GM12874 (cell line): Measurements from ENCODE around the gene RGS7.

Experiments used
- TF ChIP-seq, protein P1 (sequence below): IDR thresholded peaks from 2 replicates; pipeline ENCODE4 v1.5.1; 2011; ENCODE audit warnings: low read depth, mild to moderate bottlenecking, control low read depth, low read length, moderate library complexity; ENCODE audit not compliant: insufficient read depth

Gene RGS7

DNA sequence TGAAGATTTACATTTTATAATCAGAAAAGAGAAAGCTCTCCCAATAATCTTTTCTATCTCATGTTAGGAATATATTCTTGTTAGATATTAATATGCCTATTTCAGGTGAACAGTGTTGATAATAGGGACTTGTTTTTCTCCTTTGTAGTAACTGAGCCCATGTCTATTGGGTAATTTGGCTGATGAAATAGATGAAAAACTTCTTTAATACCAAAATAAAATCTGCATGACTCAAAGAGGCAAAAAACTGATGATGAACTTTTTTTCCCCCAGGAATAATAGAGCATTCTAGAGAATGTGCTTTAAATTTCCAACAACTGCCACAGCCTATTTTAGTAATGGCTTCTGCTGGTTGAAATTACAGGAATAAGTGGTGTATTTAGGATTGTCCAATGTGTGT lies 566.1 kb downstream of the RGS7 start:
- TF ChIP-seq, protein P1, sequence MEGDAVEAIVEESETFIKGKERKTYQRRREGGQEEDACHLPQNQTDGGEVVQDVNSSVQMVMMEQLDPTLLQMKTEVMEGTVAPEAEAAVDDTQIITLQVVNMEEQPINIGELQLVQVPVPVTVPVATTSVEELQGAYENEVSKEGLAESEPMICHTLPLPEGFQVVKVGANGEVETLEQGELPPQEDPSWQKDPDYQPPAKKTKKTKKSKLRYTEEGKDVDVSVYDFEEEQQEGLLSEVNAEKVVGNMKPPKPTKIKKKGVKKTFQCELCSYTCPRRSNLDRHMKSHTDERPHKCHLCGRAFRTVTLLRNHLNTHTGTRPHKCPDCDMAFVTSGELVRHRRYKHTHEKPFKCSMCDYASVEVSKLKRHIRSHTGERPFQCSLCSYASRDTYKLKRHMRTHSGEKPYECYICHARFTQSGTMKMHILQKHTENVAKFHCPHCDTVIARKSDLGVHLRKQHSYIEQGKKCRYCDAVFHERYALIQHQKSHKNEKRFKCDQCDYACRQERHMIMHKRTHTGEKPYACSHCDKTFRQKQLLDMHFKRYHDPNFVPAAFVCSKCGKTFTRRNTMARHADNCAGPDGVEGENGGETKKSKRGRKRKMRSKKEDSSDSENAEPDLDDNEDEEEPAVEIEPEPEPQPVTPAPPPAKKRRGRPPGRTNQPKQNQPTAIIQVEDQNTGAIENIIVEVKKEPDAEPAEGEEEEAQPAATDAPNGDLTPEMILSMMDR: no peak

DNA sequence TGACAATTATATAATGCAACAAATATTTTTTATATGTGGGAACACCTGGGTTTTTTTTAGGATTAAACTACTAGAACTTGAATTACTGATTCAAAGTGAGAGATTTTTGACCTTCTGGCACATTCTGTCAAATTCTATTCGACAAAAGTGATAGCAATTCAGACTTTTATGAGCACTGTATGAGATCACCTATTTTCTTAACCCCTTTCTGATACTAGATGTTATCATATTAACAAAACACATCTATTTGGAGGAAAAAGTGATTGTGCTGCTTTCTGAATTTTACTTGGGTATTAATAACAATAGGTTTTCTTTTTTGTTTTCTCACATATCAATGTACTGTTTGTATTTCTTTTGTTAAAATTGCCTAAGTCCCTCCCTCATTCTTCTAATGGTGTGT lies 570.1 kb downstream of the RGS7 start:
- TF ChIP-seq, protein P1: no peak

DNA sequence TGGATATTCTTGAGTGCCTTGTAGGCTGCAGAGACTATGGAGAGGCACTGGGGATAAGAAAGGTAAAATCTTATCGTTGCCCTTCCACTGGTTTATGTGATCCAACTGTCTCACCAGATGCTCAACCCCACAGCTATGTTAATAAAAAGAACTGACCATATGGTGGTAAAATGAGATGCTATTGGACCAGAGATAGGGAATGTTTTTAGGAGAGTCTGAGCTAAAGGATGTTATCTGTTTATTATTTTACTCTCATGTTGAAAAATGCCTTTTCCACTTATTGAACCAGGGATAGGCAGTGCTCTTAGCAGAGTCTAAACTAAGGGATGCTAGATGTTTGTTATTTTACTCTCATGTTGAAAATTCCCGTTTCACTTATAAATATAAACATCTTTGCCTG lies 572.2 kb downstream of the RGS7 start:
- TF ChIP-seq, protein P1: no peak

DNA sequence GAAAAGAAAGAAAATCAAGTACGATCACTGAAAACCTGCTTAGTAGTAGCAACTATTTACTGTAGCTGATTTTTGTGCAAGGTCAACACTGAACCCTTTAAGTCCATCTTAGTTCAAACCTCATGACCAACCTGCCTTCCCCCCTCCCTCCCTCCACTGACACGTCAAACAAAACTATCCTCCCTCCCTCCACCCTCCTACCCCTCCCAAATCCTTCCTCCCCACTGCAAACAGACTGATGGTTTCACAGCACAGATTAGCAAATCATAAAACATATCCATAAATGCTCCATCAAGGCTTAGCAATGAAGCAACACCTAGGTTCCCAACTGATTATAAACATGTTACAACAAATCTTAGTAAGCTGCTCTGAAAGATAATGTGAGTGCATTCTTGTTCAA lies 580.8 kb downstream of the RGS7 start:
- TF ChIP-seq, protein P1: no peak

DNA sequence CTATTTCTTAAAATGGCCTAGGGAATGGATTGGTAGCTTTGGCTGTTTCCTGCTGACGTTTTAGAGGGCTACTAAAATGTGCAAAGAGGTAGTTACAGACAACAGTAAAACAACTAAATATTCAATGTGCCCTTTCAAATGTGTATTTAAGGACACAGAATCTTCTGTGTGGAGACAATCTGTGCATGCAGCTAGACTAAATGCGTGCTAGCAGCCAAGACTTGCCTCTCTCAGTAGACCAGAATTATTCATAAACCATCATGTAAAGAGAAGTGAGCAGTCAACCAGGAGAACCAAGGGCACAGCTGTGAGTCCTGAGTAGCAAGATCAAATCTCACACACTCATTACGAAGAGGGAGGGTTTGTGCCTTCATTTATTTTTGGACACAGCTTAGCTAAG lies 584.9 kb downstream of the RGS7 start:
- TF ChIP-seq, protein P1: no peak

DNA sequence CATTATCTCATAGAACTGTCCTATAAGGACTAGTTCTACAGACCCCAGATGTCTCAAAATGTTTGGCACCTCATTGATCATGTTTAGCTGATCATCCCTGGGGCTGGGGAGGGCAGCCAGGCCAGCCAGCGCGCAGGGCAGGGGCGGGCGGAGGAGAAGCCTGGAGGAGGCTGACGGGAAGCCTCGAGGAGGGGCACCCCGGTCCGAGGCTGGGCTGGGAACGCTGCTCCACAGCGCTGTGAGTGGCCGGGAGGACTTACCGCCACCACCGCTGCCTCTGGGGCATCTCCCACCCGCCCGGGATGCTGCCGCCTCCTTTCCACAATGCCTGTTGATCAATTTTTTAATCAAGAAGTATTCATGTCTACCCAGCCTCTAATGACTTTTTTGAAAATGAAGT lies 585.6 kb downstream of the RGS7 start:
- TF ChIP-seq, protein P1: no peak

DNA sequence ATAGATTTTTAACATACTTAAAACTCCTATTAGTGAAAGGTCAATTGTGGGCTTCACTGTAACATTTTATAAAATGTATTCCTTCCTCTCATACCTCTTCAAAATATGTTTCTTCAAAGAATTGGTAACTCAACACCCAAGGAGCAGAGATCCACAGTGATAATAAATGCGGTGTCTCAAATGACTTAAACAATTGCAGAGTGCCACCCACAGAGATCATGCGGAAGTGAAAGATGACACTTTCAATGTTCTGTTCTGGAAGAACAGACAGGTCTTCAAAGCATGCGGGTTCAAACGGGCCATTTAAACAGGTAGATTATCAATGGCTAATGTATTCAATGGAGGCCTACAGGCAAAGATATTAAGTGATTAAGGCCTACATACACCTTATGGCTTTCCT lies 588.0 kb downstream of the RGS7 start:
- TF ChIP-seq, protein P1: no peak

DNA sequence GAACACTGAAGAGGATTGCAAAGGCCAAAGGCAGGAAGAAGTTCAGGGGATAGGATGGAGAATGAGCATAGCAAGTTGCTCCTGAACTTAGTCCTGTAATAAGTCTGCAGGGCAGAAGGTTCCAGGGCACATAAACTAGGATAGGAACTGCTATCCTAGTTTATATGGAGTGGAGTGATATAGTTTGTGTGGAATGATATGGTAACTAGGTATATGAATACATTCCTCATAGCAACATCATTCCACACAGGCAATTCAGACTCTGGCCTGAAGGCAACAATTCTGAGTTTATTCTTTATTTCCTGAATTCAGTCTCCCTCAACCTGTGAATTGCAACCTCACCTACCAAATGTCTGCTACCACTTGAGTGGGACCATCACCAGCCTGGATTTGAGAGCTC lies 590.2 kb downstream of the RGS7 start:
- TF ChIP-seq, protein P1: no peak
